SKM-1 (cell line): ENCODE data around the gene ICAM5.
"Not testable (repeated sequence)": the region's sequence is repeated elsewhere in the genome, so short reads cannot be mapped to it uniquely, and the experiment has no call there.

ENCODE experiments used
- DNase-seq: peaks from one replicate; lab custom pipeline; 2025; ENCODE audit not compliant: unreplicated experiment; lab: John Stamatoyannopoulos, UW

ICAM5 gene

GRCh38 chr19:10269333-10270179, 20.2 kb upstream of the ICAM5 start:
- DNase-seq: peak; percentile 76

- DNase-seq: peak; percentile 82
These were observed 19.6 kb upstream of the ICAM5 start for GRCh38 chr19:10270180-10270615.

- DNase-seq: peak; percentile 61
These were observed 18.9 kb upstream of the ICAM5 start, which contains the start of gene ICAM1 for GRCh38 chr19:10270616-10271394. Gene ICAM1, plus strand, starts transcription at chr19:10271120. Its CDS starts 40 bp downstream, at chr19:10271160.

GRCh38 chr19:10271543-10272086, 18.1 kb upstream of the ICAM5 start:
- DNase-seq: no peak

GRCh38 chr19:10274589-10274988, 15.2 kb upstream of the ICAM5 start:
- DNase-seq: no peak

- no peak for DNase-seq
These were observed 11.8 kb upstream of the ICAM5 start for GRCh38 chr19:10277795-10278589.

GRCh38 chr19:10278935-10279334, 10.8 kb upstream of the ICAM5 start:
- no peak for DNase-seq

- DNase-seq: peak; percentile 44
These were observed 9.9 kb upstream of the ICAM5 start for GRCh38 chr19:10279737-10280442.

GRCh38 chr19:10282043-10282442, 7.7 kb upstream of the ICAM5 start:
- DNase-seq: not testable (repeated sequence)

GRCh38 chr19:10283301-10284064, 6.3 kb upstream of the ICAM5 start:
- DNase-seq: no peak

GRCh38 chr19:10284065-10284959, 5.4 kb upstream of the ICAM5 start:
- no peak for DNase-seq

- DNase-seq: no peak
These were observed 4.8 kb upstream of the ICAM5 start for GRCh38 chr19:10284960-10285278.

GRCh38 chr19:10285393-10285792, 4.4 kb upstream of the ICAM5 start:
- no peak for DNase-seq

GRCh38 chr19:10286803-10287737, 2.7 kb upstream of the ICAM5 start, which contains the start of gene ICAM4:
Gene ICAM4, plus strand, starts transcription at chr19:10286955. Its CDS starts 58 bp downstream, at chr19:10287013.
- peak; percentile 65 for DNase-seq

GRCh38 chr19:10288662-10289166, 1.0 kb upstream of the ICAM5 start:
- no peak for DNase-seq

- DNase-seq: peak; percentile 85
These were observed 451 bp upstream of the ICAM5 start for GRCh38 chr19:10289167-10289835.
